HG03571 (cell line): ENCODE measurements around the gene BBOF1.
"Not testable (repeated sequence)": the region's sequence is repeated elsewhere in the genome, so short reads cannot be mapped to it uniquely, and the experiment has no call there.

Experiments
- ATAC-seq: cut with Tn5 transposase; IDR thresholded peaks from one replicate; pipeline ENCODE4 v1.9.1; 2021; ENCODE audit not compliant: unreplicated experiment

Gene BBOF1

GRCh38 chr14:74085047-74085637 lies 66.0 kb downstream of the BBOF1 start:
- no peak for ATAC-seq

- ATAC-seq, result no peak
Observed at GRCh38 chr14:74085828-74086227, 66.7 kb downstream of the BBOF1 start.

GRCh38 chr14:74089251-74090020 lies 70.3 kb downstream of the BBOF1 start:
- ATAC-seq, result no peak

- no peak for ATAC-seq
Observed at GRCh38 chr14:74105381-74105780, 86.2 kb downstream of the BBOF1 start.

- no peak for ATAC-seq
Observed at GRCh38 chr14:74109369-74109768, 90.2 kb downstream of the BBOF1 start.

- not testable (repeated sequence) for ATAC-seq
Observed at GRCh38 chr14:74111395-74112216, 92.5 kb downstream of the BBOF1 start.
